GM23338 (cell line): ENCODE data around the gene CCL8. TPM values are rescaled to one million over a fixed set of nuclear protein-coding genes. Genes with fewer than 3 reads are reported as not detected.

Source experiments
- ATAC-seq: fragments of 200-7000 bp; cut with Tn5 transposase; 3 replicates; pipeline ENCODE4 v1.9.1; 2020
- DNase-seq: peaks from one replicate; pipeline ENCODE4 v3.0.0-alpha.2; 2015; ENCODE audit warnings: low spot score
- H2AFZ ChIP-seq: fragments of 200-600 bp; sonication (generic); 2 replicates; pipeline ENCODE4 v1.8.0; 2016; ENCODE audit warnings: antibody characterized with exemption, mild to moderate bottlenecking, moderate library complexity
- H3F3A ChIP-seq: fragments of 200-600 bp; sonication (generic); replicated peaks from 2 replicates; pipeline ENCODE4 v1.8.0; 2017; ENCODE audit warnings: antibody characterized with exemption, mixed run types, low read depth
- H3K27ac ChIP-seq: fragments of 200-600 bp; sonication (generic); 2 replicates; pipeline ENCODE4 v1.6.1; 2016; ENCODE audit warnings: low read depth
- H3K27me3 ChIP-seq: fragments of 200-600 bp; sonication (generic); 2 replicates; pipeline ENCODE4 v1.8.0; 2016; ENCODE audit warnings: mild to moderate bottlenecking, mixed run types, moderate library complexity; ENCODE audit not compliant: insufficient read depth
- H3K36me3 ChIP-seq: fragments of 200-600 bp; sonication (generic); 2 replicates; pipeline ENCODE4 v1.8.0; 2016; ENCODE audit warnings: mild to moderate bottlenecking; ENCODE audit not compliant: insufficient read depth
- H3K4me1 ChIP-seq: fragments of 200-600 bp; sonication (generic); 2 replicates; pipeline ENCODE4 v1.8.0; 2016; ENCODE audit warnings: mild to moderate bottlenecking, moderate library complexity; ENCODE audit not compliant: insufficient read depth
- H3K4me2 ChIP-seq: fragments of 200-600 bp; sonication (generic); 2 replicates; pipeline ENCODE4 v1.7.1; 2017; ENCODE audit warnings: mixed run types
- H3K4me3 ChIP-seq: fragments of 200-600 bp; sonication (generic); 2 replicates; pipeline ENCODE4 v1.6.1; 2016; ENCODE audit warnings: mixed run types
- H3K79me2 ChIP-seq: fragments of 200-600 bp; sonication (generic); replicated peaks from 2 replicates; pipeline ENCODE4 v1.8.0; 2017; ENCODE audit warnings: mild to moderate bottlenecking; ENCODE audit not compliant: insufficient read depth
- H3K9me2 ChIP-seq: fragments of 200-600 bp; sonication (generic); 2 replicates; pipeline ENCODE4 v1.8.0; 2017; ENCODE audit not compliant: insufficient read depth
- H4K20me1 ChIP-seq: fragments of 200-600 bp; sonication (generic); replicated peaks from 2 replicates; pipeline ENCODE4 v1.8.0; 2017; ENCODE audit warnings: mild to moderate bottlenecking; ENCODE audit not compliant: insufficient read depth
- H3K27ac Mint-ChIP-seq: 2 replicates; pipeline ENCODE4 v1.8.0; 2020; ENCODE audit warnings: inconsistent platforms, mild to moderate bottlenecking, moderate library complexity, mixed read lengths
- H3K27me3 Mint-ChIP-seq: 3 replicates; pipeline ENCODE4 v1.8.0; 2022; ENCODE audit warnings: low read depth, mild to moderate bottlenecking, moderate library complexity, mixed read lengths, inconsistent platforms; ENCODE audit not compliant: insufficient read depth, poor library complexity
- H3K36me3 Mint-ChIP-seq: 3 replicates; pipeline ENCODE4 v1.8.0; 2021; ENCODE audit warnings: low read depth, mild to moderate bottlenecking, inconsistent platforms, moderate library complexity, mixed read lengths
- H3K4me1 Mint-ChIP-seq: 3 replicates; pipeline ENCODE4 v1.8.0; 2020; ENCODE audit warnings: mild to moderate bottlenecking, inconsistent platforms, mixed read lengths
- H3K4me3 Mint-ChIP-seq: 3 replicates; pipeline ENCODE4 v1.8.0; 2021; ENCODE audit warnings: moderate library complexity, mild to moderate bottlenecking, inconsistent platforms, mixed read lengths
- H3K9me3 Mint-ChIP-seq: 3 replicates; pipeline ENCODE4 v1.8.0; 2020; ENCODE audit warnings: moderate library complexity, mild to moderate bottlenecking, inconsistent platforms, mixed read lengths
- CREB1 ChIP-seq: fragments of 250-450 bp; sonication (Bioruptor Pico); IDR thresholded peaks from 2 replicates; pipeline ENCODE4 v1.5.0; 2020; ENCODE audit warnings: low read depth, mild to moderate bottlenecking, moderate library complexity
- EZH2 ChIP-seq: fragments of 200-600 bp; sonication (generic); IDR thresholded peaks from one replicate; pipeline ENCODE4 v1.8.0; 2017; ENCODE audit warnings: antibody characterized with exemption, mild to moderate bottlenecking, low read depth; ENCODE audit not compliant: unreplicated experiment
- EZH2phosphoT487 ChIP-seq: fragments of 200-600 bp; sonication (generic); IDR thresholded peaks from one replicate; pipeline ENCODE4 v1.8.1; 2018; ENCODE audit warnings: antibody characterized with exemption; ENCODE audit not compliant: unreplicated experiment
- JUNB ChIP-seq: IDR thresholded peaks from one replicate; pipeline ENCODE4 v1.6.1; 2016; ENCODE audit warnings: antibody characterized with exemption; ENCODE audit not compliant: unreplicated experiment
- NANOG ChIP-seq: IDR thresholded peaks from 2 replicates; pipeline ENCODE4 v1.6.1; 2016; ENCODE audit warnings: antibody characterized with exemption, borderline replicate concordance
- POLR2AphosphoS5 ChIP-seq: IDR thresholded peaks from 2 replicates; pipeline ENCODE4 v1.6.1; 2016; ENCODE audit warnings: antibody characterized with exemption, low read depth
- STAT1 ChIP-seq: IDR thresholded peaks from one replicate; pipeline ENCODE4 v1.6.1; 2016; ENCODE audit warnings: antibody characterized with exemption; ENCODE audit not compliant: unreplicated experiment
- ZNF114 ChIP-seq: fragments of 250-450 bp; sonication (Bioruptor Pico); IDR thresholded peaks from 2 replicates; pipeline ENCODE4 v1.5.0; 2020; ENCODE audit warnings: mild to moderate bottlenecking, moderate library complexity
- ZNF331 ChIP-seq: fragments of 250-450 bp; sonication (Bioruptor Pico); IDR thresholded peaks from 2 replicates; pipeline ENCODE4 v1.5.0; 2020; ENCODE audit warnings: low read depth, mild to moderate bottlenecking, moderate library complexity
- polyA plus RNA-seq: library from polyadenylated mRNA; unstranded; fragments of >200 nt; fragmentation: Nextera tagmentation; extraction: Ambion mirVana; gene quantifications from 2 replicates; pipeline ENCODE4 v1.2.1, GENCODE V29; 2016
- total RNA-seq: library from RNA; depleted of rRNA; stranded (reverse); fragments of >200 nt; shearing (Covaris generic); gene quantifications from 2 replicates; pipeline ENCODE4 v1.2.3, GENCODE V29; 2014
- TF ChIP-seq, protein P1 (sequence below), 2 experiments: fragments of 200-600 bp in 1 of 2; sonication (generic) in 1 of 2; conservative IDR thresholded peaks; 2 replicates each; pipeline versions ENCODE4 v1.5.1 to v1.6.1; 2016 to 2017; ENCODE audit warnings: antibody characterized with exemption in 2 of 2, low read depth in 2 of 2, mild to moderate bottlenecking in 2 of 2, moderate library complexity in 1 of 2
- TF ChIP-seq, protein P2 (sequence below): IDR thresholded peaks from 2 replicates; pipeline ENCODE4 v1.6.1; 2016; ENCODE audit warnings: antibody characterized with exemption
- TF ChIP-seq, protein P3 (sequence below): fragments of 250-450 bp; sonication (Bioruptor Pico); IDR thresholded peaks from 2 replicates; pipeline ENCODE4 v1.5.0; 2020; ENCODE audit warnings: mild to moderate bottlenecking, moderate library complexity
- TF ChIP-seq, protein P4 (sequence below): IDR thresholded peaks from one replicate; pipeline ENCODE4 v1.6.1; 2018; ENCODE audit warnings: antibody characterized with exemption; ENCODE audit not compliant: unreplicated experiment

CCL8 gene
- total and polyA plus RNA-seq, 2 experiments from 2014 or later, result not detected

DNA sequence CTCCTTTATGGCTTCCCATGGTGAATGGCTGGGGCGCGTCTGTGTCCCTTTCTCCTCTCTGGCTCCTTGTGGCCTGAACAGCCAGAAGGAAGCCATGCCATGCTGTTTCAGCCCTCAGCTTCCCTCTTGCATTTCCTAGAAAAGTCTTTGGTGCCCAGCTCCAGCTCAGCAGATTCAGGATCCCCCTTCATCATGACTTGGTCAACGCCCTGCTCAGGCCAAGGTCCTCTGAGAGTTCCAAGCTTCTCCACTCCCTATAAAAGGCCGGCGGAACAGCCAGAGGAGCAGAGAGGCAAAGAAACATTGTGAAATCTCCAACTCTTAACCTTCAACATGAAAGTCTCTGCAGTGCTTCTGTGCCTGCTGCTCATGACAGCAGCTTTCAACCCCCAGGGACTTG, 37.0 kb downstream of the CCL8 start, which contains the start of gene CCL13:
CCL13 (plus strand) TSS at position 287 of the 400 bp plus-strand sequence; CDS start at position 334, 47 bp downstream.
- H3K36me3 Mint-ChIP-seq, result no peaks in the 10 kb centered on the region
- Histone ChIP-seq H3K4me1 (no peaks in the 10 kb centered on the region), H2AFZ (no peak within 1 kb of the TSS), H3K4me2 (no peak within 1 kb of the TSS), H3F3A (no peaks in the 10 kb centered on the region), H3K27ac (no peak within 1 kb of the TSS), H3K27me3 (no peaks in the 10 kb centered on the region), H3K79me2 (no peaks in the 10 kb centered on the region), H3K9me2 (peaks cover 6% of the 10 kb centered on the region), H4K20me1 (no peaks in the 10 kb centered on the region), H3K36me3 (no peaks in the 10 kb centered on the region), H3K4me3 (no peak within 1 kb of the TSS)
- no peak within 1 kb of the TSS for H3K27ac Mint-ChIP-seq
- TF ChIP-seq, protein P1, sequence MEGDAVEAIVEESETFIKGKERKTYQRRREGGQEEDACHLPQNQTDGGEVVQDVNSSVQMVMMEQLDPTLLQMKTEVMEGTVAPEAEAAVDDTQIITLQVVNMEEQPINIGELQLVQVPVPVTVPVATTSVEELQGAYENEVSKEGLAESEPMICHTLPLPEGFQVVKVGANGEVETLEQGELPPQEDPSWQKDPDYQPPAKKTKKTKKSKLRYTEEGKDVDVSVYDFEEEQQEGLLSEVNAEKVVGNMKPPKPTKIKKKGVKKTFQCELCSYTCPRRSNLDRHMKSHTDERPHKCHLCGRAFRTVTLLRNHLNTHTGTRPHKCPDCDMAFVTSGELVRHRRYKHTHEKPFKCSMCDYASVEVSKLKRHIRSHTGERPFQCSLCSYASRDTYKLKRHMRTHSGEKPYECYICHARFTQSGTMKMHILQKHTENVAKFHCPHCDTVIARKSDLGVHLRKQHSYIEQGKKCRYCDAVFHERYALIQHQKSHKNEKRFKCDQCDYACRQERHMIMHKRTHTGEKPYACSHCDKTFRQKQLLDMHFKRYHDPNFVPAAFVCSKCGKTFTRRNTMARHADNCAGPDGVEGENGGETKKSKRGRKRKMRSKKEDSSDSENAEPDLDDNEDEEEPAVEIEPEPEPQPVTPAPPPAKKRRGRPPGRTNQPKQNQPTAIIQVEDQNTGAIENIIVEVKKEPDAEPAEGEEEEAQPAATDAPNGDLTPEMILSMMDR (conservative IDR thresholded peaks at IDR 0.05; ENCODE audit: low read depth in 2 of 2), result no peak
- TF ChIP-seq STAT1 (no peak), POLR2AphosphoS5 (no peak), NANOG (no peak), EZH2phosphoT487 (no peak), ZNF331 (CRISPR knock-in tag) (no peak), EZH2 (no peak), ZNF114 (CRISPR knock-in tag) (no peak), CREB1 (CRISPR knock-in tag) (no peak), JUNB (no peak)
- TF ChIP-seq, protein P2, sequence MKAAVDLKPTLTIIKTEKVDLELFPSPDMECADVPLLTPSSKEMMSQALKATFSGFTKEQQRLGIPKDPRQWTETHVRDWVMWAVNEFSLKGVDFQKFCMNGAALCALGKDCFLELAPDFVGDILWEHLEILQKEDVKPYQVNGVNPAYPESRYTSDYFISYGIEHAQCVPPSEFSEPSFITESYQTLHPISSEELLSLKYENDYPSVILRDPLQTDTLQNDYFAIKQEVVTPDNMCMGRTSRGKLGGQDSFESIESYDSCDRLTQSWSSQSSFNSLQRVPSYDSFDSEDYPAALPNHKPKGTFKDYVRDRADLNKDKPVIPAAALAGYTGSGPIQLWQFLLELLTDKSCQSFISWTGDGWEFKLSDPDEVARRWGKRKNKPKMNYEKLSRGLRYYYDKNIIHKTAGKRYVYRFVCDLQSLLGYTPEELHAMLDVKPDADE, result no peak
- TF ChIP-seq, protein P3, sequence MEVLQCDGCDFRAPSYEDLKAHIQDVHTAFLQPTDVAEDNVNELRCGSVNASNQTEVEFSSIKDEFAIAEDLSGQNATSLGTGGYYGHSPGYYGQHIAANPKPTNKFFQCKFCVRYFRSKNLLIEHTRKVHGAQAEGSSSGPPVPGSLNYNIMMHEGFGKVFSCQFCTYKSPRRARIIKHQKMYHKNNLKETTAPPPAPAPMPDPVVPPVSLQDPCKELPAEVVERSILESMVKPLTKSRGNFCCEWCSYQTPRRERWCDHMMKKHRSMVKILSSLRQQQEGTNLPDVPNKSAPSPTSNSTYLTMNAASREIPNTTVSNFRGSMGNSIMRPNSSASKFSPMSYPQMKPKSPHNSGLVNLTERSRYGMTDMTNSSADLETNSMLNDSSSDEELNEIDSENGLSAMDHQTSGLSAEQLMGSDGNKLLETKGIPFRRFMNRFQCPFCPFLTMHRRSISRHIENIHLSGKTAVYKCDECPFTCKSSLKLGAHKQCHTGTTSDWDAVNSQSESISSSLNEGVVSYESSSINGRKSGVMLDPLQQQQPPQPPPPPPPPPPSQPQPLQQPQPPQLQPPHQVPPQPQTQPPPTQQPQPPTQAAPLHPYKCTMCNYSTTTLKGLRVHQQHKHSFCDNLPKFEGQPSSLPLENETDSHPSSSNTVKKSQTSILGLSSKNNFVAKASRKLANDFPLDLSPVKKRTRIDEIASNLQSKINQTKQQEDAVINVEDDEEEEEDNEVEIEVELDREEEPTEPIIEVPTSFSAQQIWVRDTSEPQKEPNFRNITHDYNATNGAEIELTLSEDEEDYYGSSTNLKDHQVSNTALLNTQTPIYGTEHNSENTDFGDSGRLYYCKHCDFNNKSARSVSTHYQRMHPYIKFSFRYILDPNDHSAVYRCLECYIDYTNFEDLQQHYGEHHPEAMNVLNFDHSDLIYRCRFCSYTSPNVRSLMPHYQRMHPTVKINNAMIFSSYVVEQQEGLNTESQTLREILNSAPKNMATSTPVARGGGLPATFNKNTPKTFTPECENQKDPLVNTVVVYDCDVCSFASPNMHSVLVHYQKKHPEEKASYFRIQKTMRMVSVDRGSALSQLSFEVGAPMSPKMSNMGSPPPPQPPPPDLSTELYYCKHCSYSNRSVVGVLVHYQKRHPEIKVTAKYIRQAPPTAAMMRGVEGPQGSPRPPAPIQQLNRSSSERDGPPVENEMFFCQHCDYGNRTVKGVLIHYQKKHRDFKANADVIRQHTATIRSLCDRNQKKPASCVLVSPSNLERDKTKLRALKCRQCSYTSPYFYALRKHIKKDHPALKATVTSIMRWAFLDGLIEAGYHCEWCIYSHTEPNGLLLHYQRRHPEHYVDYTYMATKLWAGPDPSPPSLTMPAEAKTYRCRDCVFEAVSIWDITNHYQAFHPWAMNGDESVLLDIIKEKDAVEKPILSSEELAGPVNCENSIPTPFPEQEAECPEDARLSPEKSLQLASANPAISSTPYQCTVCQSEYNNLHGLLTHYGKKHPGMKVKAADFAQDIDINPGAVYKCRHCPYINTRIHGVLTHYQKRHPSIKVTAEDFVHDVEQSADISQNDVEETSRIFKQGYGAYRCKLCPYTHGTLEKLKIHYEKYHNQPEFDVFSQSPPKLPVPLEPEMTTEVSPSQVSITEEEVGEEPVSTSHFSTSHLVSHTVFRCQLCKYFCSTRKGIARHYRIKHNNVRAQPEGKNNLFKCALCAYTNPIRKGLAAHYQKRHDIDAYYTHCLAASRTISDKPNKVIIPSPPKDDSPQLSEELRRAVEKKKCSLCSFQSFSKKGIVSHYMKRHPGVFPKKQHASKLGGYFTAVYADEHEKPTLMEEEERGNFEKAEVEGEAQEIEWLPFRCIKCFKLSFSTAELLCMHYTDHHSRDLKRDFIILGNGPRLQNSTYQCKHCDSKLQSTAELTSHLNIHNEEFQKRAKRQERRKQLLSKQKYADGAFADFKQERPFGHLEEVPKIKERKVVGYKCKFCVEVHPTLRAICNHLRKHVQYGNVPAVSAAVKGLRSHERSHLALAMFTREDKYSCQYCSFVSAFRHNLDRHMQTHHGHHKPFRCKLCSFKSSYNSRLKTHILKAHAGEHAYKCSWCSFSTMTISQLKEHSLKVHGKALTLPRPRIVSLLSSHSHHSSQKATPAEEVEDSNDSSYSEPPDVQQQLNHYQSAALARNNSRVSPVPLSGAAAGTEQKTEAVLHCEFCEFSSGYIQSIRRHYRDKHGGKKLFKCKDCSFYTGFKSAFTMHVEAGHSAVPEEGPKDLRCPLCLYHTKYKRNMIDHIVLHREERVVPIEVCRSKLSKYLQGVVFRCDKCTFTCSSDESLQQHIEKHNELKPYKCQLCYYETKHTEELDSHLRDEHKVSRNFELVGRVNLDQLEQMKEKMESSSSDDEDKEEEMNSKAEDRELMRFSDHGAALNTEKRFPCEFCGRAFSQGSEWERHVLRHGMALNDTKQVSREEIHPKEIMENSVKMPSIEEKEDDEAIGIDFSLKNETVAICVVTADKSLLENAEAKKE, result no peak
- TF ChIP-seq, protein P4, sequence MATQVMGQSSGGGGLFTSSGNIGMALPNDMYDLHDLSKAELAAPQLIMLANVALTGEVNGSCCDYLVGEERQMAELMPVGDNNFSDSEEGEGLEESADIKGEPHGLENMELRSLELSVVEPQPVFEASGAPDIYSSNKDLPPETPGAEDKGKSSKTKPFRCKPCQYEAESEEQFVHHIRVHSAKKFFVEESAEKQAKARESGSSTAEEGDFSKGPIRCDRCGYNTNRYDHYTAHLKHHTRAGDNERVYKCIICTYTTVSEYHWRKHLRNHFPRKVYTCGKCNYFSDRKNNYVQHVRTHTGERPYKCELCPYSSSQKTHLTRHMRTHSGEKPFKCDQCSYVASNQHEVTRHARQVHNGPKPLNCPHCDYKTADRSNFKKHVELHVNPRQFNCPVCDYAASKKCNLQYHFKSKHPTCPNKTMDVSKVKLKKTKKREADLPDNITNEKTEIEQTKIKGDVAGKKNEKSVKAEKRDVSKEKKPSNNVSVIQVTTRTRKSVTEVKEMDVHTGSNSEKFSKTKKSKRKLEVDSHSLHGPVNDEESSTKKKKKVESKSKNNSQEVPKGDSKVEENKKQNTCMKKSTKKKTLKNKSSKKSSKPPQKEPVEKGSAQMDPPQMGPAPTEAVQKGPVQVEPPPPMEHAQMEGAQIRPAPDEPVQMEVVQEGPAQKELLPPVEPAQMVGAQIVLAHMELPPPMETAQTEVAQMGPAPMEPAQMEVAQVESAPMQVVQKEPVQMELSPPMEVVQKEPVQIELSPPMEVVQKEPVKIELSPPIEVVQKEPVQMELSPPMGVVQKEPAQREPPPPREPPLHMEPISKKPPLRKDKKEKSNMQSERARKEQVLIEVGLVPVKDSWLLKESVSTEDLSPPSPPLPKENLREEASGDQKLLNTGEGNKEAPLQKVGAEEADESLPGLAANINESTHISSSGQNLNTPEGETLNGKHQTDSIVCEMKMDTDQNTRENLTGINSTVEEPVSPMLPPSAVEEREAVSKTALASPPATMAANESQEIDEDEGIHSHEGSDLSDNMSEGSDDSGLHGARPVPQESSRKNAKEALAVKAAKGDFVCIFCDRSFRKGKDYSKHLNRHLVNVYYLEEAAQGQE, result no peak
- peaks cover 2% of the 10 kb centered on the region; the same call in 2 of the 3 replicates for H3K9me3 Mint-ChIP-seq
- DNase-seq (no peak), ATAC-seq (no peak)
- H3K4me1 Mint-ChIP-seq, result no peaks in the 10 kb centered on the region
- H3K4me3 Mint-ChIP-seq, result no peak within 1 kb of the TSS
- H3K27me3 Mint-ChIP-seq, result no peaks in the 10 kb centered on the region
